Ascending aorta (tissue), 2 donors: ENCODE data around the gene LAYN. TPM values are rescaled to one million over a fixed set of nuclear protein-coding genes. Genes with fewer than 3 reads are reported as not detected.

Source experiments
- DNase-seq, 2 donors: peaks; one replicate each; pipeline ENCODE4 v3.0.0-alpha.2; 2019; ENCODE audit warnings: low spot score in 2 of 2
- H3K27ac ChIP-seq, 2 donors: fragments of 200-600 bp; sonication (generic); one replicate each; pipeline ENCODE4 v1.5.1; 2016 to 2017; ENCODE audit warnings: mild to moderate bottlenecking in 1 of 2
- H3K27me3 ChIP-seq: fragments of 200-600 bp; sonication (generic); one replicate; pipeline ENCODE4 v1.5.1; 2017
- H3K36me3 ChIP-seq, 2 donors: fragments of 200-600 bp; sonication (generic); one replicate each; pipeline ENCODE4 v1.5.1; 2016
- H3K4me1 ChIP-seq, 2 donors: fragments of 200-600 bp; sonication (generic); one replicate each; pipeline ENCODE4 v1.5.1; 2016 to 2017; ENCODE audit warnings: mild to moderate bottlenecking in 1 of 2
- H3K4me3 ChIP-seq, 2 donors: fragments of 200-600 bp; sonication (generic); one replicate each; pipeline ENCODE4 v1.5.1; 2016 to 2017; ENCODE audit warnings: mild to moderate bottlenecking in 1 of 2
- H3K9me3 ChIP-seq, 2 donors: fragments of 200-600 bp; sonication (generic); one replicate each; pipeline ENCODE4 v1.5.1; 2016
- CTCF ChIP-seq, 3 experiments: fragments of 200-600 bp in 2 of 3; fragments of 450-650 bp in 1 of 3; sonication (generic) in 2 of 3; IDR thresholded peaks; one replicate each; pipeline ENCODE4 v1.5.1; 2016 to 2019; ENCODE audit warnings: antibody characterized with exemption in 3 of 3, mild to moderate bottlenecking in 1 of 3, moderate library complexity in 1 of 3
- intact Hi-C: fragments of 100-400 bp; cut with DNase I; formaldehyde crosslinking; loops from one replicate; pipeline ENCODE4 v1.15.1; 2023
- total RNA-seq: library from RNA; depleted of rRNA; stranded (reverse); fragments of >200 nt; gene quantifications from one replicate; pipeline ENCODE4 v1.1.0, GENCODE V29; 2016

LAYN gene
- total RNA-seq, 1 donor from 2014 or later: 27.2 TPM

GRCh38 chr11:111589114-111589513 is 48.6 kb downstream of the LAYN start:
- Histone ChIP-seq H3K4me1 (no peaks in the 10 kb centered on the region), H3K9me3 (no peaks in the 10 kb centered on the region), H3K4me3 (no peak overlapping the region), H3K27me3 (no peaks in the 10 kb centered on the region), H3K27ac (no peak overlapping the region), H3K36me3 (no peaks in the 10 kb centered on the region)
- no peak for DNase-seq
- TF ChIP-seq CTCF (IDR thresholded peaks at IDR 0.05): no peak
- intact Hi-C loops: loop anchor here (5.0 kb wide), 1 partner anchor 253 kb away; no protein-coding TSS in a partner anchor

DNA sequence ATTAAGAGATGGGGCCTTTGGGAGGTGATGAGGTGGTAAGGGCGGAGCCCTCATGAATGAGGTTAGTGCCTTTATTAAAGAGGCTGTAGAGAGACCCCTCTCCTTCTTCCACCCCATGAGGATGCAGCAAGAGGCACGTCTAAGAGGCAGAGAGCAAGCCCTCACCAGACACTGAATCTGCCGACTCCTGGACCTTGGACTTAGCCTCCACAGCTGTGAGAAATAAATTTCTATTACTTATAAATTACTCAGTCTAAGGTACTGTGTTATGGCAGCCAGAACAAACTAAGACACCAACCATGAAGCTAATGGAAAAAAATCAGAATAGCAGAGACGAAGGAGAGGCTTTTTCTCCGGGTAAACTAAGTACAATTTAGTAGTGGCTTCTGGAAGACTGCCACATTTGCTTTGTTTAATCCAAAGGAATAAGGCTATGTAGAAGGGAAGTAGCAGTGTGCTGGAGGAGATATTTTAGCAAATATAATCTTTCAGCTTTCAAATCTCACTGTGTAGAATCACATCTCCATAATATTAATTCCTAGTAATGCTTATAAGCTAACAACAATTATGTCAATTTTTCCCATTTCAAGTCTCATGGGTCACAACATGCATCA is 49.5 kb downstream of the LAYN start:
- Histone ChIP-seq H3K4me1 (no peaks in the 10 kb centered on the region), H3K9me3 (no peaks in the 10 kb centered on the region), H3K4me3 (no peak overlapping the region), H3K27ac (no peak overlapping the region), H3K36me3 (no peaks in the 10 kb centered on the region), H3K27me3 (no peaks in the 10 kb centered on the region)
- intact Hi-C loops: loop anchor here (5.0 kb wide), 1 partner anchor 252 kb away; no protein-coding TSS in a partner anchor
- no peak for TF ChIP-seq CTCF (IDR thresholded peaks at IDR 0.05)
- no peak for DNase-seq

DNA sequence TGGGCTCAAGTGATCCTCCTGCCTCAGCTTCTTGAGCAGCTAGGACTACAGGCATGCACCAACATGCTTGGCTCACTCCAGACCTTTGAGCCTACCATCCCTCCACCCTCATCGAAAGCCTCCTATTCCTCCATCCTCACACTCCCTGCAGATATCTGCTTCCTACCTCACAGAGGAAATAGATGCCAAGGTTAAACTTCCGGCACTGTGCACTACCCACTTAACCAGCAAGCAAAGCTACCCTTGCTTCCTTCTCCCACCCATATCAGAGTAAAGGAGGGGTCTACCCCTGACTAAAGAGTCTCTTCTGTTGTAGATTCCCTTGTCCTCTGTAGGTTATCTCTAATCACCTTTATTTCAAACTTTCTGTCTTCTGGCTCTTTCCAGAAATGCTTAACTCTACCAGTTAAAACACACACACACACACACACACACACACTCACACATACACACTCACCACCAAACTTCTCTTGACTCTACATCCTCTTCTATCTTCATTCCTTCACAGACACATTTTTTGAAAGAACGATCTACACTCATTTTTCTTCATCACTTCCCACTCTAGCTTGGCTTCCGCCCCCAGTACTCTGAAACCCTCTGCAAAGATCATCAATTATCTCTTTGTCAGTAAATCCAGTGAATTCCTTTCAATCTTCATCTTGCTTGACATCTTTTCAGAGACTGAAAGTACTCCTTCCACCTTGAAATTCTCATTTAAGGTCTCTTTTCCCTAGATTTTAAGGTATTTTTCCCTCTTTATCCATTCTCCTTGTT is 50.9 kb downstream of the LAYN start:
- Histone ChIP-seq H3K36me3 (no peaks in the 10 kb centered on the region), H3K9me3 (no peaks in the 10 kb centered on the region), H3K27ac (no peak overlapping the region), H3K4me1 (no peaks in the 10 kb centered on the region), H3K27me3 (no peaks in the 10 kb centered on the region), H3K4me3 (no peak overlapping the region)
- TF ChIP-seq CTCF (IDR thresholded peaks at IDR 0.05): no peak
- no peak for DNase-seq
- intact Hi-C loops: no loop called here

DNA sequence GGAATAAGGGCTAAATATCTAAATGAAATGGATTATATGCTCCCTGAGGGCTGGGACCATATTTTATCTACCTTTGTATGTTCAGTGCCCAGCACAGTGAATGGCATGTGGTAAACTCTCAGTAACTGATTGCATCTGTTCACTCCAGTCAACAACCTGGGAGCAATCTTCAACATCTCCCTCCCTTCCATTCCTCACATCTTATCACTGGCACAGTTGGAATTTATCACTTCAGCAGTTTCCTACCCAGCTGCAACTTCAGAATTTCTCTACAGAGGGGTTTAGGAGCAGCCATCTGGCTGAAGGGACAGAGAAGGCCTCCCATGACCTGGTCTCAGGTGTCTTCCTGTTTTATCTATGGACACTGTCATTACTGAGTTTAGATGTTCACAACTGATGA is 52.0 kb downstream of the LAYN start:
- H3K27me3 ChIP-seq: no peaks in the 10 kb centered on the region
- no peak for TF ChIP-seq CTCF (IDR thresholded peaks at IDR 0.05)
- intact Hi-C loops: no loop called here
- H3K9me3 ChIP-seq: no peaks in the 10 kb centered on the region
- no peak for DNase-seq
- H3K27ac ChIP-seq: no peak overlapping the region
- H3K4me3 ChIP-seq: no peak overlapping the region
- no peaks in the 10 kb centered on the region for H3K36me3 ChIP-seq
- H3K4me1 ChIP-seq: no peaks in the 10 kb centered on the region

DNA sequence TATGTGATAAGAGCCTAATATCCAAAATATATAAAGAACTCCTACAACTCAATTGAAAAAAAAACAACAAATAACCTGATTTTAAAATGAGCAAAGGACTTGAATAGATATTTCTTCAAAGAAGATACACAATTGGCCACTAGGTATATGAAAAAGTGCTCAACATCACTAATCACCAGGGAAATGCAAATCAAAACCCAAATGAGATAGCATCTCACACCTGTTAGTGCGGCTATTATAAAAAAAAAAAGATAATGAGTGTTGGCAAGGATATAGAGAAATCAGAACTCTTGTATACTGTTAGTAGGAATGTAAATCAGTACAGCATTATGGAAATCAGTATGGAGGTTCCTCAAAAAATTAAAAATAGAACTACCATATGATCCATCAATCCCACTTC is 55.8 kb downstream of the LAYN start:
- H3K27ac ChIP-seq: no peak overlapping the region
- intact Hi-C loops: no loop called here
- TF ChIP-seq CTCF (IDR thresholded peaks at IDR 0.05): no peak

More for the DNA sequence above, 55.8 kb downstream of the LAYN start:
- H3K36me3 ChIP-seq: no peaks in the 10 kb centered on the region
- no peak overlapping the region for H3K4me3 ChIP-seq
- H3K9me3 ChIP-seq: no peaks in the 10 kb centered on the region
- DNase-seq: no peak
- H3K4me1 ChIP-seq: peaks cover 0 to under 1% of the 10 kb centered on the region in 2 donors
- no peaks in the 10 kb centered on the region for H3K27me3 ChIP-seq
